Inflammatory macrophage (primary cell): ENCODE data around the gene ENDOU.
"Not testable (repeated sequence)": the region's sequence is repeated elsewhere in the genome, so short reads cannot be mapped to it uniquely, and the experiment has no call there.

Experiments used
- DNase-seq, 2 donors: peaks; one replicate each; pipeline ENCODE4 v3.0.0-alpha.2; 2020 to 2022

The ENDOU gene

GRCh38 chr12:47672068-47672467, 53.2 kb downstream of the ENDOU start:
- DNase-seq: no peak

GRCh38 chr12:47667935-47668334, 57.4 kb downstream of the ENDOU start:
- DNase-seq: not testable (repeated sequence)
